Smooth muscle cell (in vitro differentiated cells): ENCODE data around the gene FSD2. TPM values are rescaled to one million over a fixed set of nuclear protein-coding genes. Genes with fewer than 3 reads are reported as not detected.

Experiments used
- DNase-seq: peaks from one replicate; lab custom pipeline; 2025; ENCODE audit not compliant: unreplicated experiment; lab: John Stamatoyannopoulos, UW
- H2AFZ ChIP-seq: fragments of 200-600 bp; sonication (generic); 2 replicates; pipeline ENCODE4 v1.6.0; 2016; ENCODE audit warnings: antibody characterized with exemption, low read depth, mild to moderate bottlenecking
- H3F3A ChIP-seq: fragments of 200-600 bp; sonication (generic); 2 replicates; pipeline ENCODE4 v1.6.0; 2017; ENCODE audit warnings: antibody characterized with exemption, low read depth
- H3K27ac ChIP-seq: fragments of 200-600 bp; sonication (generic); 2 replicates; pipeline ENCODE4 v1.5.1; 2016; ENCODE audit warnings: low read depth, mild to moderate bottlenecking
- H3K27me3 ChIP-seq: fragments of 200-600 bp; sonication (generic); 2 replicates; pipeline ENCODE4 v1.6.1; 2016; ENCODE audit warnings: low read depth, mild to moderate bottlenecking
- H3K36me3 ChIP-seq: fragments of 200-600 bp; sonication (generic); 2 replicates; pipeline ENCODE4 v1.5.1; 2016; ENCODE audit warnings: low read depth
- H3K4me1 ChIP-seq: fragments of 200-600 bp; sonication (generic); 2 replicates; pipeline ENCODE4 v1.5.1; 2016; ENCODE audit warnings: low read depth
- H3K4me2 ChIP-seq: fragments of 200-600 bp; sonication (generic); 2 replicates; pipeline ENCODE4 v1.6.0; 2016; ENCODE audit warnings: mild to moderate bottlenecking
- H3K4me3 ChIP-seq: fragments of 200-600 bp; sonication (generic); 2 replicates; pipeline ENCODE4 v1.5.1; 2016; ENCODE audit warnings: mild to moderate bottlenecking
- H3K79me2 ChIP-seq: fragments of 200-600 bp; sonication (generic); 2 replicates; pipeline ENCODE4 v1.6.0; 2016; ENCODE audit warnings: low read depth, mild to moderate bottlenecking
- H3K9ac ChIP-seq: fragments of 200-600 bp; sonication (generic); 2 replicates; pipeline ENCODE4 v1.6.0; 2016; ENCODE audit warnings: low read depth
- H3K9me3 ChIP-seq: fragments of 200-600 bp; sonication (generic); replicated peaks from 2 replicates; pipeline ENCODE4 v1.5.1; 2016; ENCODE audit warnings: low read depth
- H4K20me1 ChIP-seq: fragments of 200-600 bp; sonication (generic); 2 replicates; pipeline ENCODE4 v1.6.0; 2016; ENCODE audit warnings: low read depth
- WGBS: methylation state at CpG from one replicate; pipeline ENCODE4 v1.1.7; 2016; ENCODE audit warnings: low lambda C conversion rate; 5-methylcytosine and 5-hydroxymethylcytosine counted together
- polyA plus RNA-seq: library from polyadenylated mRNA; unstranded; fragments of >200 nt; fragmentation: Nextera tagmentation; extraction: Ambion mirVana; gene quantifications from 2 replicates; pipeline ENCODE4 v1.2.1, GENCODE V29; 2016
- total RNA-seq: library from RNA; depleted of rRNA; stranded (reverse); fragments of >200 nt; gene quantifications from 2 replicates; pipeline ENCODE4 v1.2.3, GENCODE V29; 2014
- TF ChIP-seq, protein P1 (sequence below): fragments of 200-600 bp; sonication (generic); IDR thresholded peaks from 2 replicates; pipeline ENCODE4 v1.5.1; 2017; ENCODE audit warnings: borderline replicate concordance, mild to moderate bottlenecking, antibody characterized with exemption; ENCODE audit not compliant: insufficient read depth, poor library complexity, severe bottlenecking

The FSD2 gene
- total and polyA plus RNA-seq, 2 experiments from 2014 or later: not detected

DNA sequence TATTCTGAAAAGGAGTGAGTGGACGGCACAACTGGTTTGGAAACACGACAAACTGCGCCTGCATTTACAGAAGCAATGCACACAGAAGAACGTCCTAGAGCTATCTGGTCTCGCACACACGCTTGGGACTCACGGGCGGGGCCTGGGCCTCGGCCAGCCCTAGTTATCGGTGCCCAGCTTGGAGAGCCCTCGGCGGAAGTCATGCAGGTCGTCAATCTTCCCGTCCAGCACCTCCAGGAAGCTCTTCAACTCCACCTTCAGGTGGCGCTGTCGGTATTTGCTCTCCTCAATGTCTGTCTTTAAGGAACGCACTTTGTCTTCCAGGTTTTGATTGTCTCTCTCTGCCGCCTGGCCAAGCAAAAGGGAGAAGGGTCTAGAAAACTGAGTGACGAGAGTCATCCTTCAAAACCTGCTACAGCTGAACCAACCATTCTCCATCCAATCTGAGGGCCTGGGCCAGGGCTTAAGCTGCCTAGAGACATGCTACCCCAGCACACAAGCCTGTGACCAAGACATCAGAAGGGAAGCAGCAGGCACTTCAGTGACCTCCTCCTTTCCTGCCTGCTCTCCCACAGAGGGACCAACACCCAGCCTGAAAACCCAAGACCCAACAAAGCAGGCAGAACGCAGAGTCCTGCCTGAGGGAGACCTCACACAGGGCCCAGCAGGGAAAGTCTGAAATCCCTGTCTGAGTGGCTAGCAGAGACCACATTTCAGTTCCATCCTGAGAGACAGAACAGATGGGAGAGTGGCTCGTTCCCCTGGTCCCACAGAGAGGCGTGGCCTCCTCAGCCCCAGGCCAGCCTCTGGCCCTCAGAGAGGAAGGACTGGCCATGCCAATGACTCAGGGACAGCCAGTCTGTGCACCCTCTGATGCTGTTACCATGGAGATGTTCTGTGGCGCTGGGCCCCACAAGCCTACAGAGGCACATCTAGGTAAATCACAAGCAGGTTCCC is 44.0 kb upstream of the FSD2 start:
- TF ChIP-seq, protein P1, sequence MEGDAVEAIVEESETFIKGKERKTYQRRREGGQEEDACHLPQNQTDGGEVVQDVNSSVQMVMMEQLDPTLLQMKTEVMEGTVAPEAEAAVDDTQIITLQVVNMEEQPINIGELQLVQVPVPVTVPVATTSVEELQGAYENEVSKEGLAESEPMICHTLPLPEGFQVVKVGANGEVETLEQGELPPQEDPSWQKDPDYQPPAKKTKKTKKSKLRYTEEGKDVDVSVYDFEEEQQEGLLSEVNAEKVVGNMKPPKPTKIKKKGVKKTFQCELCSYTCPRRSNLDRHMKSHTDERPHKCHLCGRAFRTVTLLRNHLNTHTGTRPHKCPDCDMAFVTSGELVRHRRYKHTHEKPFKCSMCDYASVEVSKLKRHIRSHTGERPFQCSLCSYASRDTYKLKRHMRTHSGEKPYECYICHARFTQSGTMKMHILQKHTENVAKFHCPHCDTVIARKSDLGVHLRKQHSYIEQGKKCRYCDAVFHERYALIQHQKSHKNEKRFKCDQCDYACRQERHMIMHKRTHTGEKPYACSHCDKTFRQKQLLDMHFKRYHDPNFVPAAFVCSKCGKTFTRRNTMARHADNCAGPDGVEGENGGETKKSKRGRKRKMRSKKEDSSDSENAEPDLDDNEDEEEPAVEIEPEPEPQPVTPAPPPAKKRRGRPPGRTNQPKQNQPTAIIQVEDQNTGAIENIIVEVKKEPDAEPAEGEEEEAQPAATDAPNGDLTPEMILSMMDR: peak; percentile 67
- no peak for DNase-seq
- WGBS: 19% methylated on average over 23 of the region's 23 CpGs
- Histone ChIP-seq H3F3A (no peaks in the 10 kb centered on the region), H3K36me3 (no peaks in the 10 kb centered on the region), H3K9me3 (no peaks in the 10 kb centered on the region), H3K9ac (no peak overlapping the region), H3K4me1 (peaks cover 7% of the 10 kb centered on the region), H3K79me2 (no peaks in the 10 kb centered on the region), H3K4me2 (peak overlapping the region; percentile 53), H2AFZ (peak overlapping the region; percentile 67), H4K20me1 (no peaks in the 10 kb centered on the region), H3K4me3 (no peak overlapping the region), H3K27me3 (no peaks in the 10 kb centered on the region), H3K27ac (no peak overlapping the region)

GRCh38 chr15:82848241-82848993 is 42.5 kb upstream of the FSD2 start:
- H3F3A ChIP-seq: no peaks in the 10 kb centered on the region
- no peak for DNase-seq
- no peak overlapping the region for H3K27ac ChIP-seq

GRCh38 chr15:82847703-82848102 is 41.8 kb upstream of the FSD2 start:
- Histone ChIP-seq H3F3A (no peaks in the 10 kb centered on the region), H3K27ac (no peak overlapping the region), H4K20me1 (no peaks in the 10 kb centered on the region), H2AFZ (no peak overlapping the region), H3K9me3 (no peaks in the 10 kb centered on the region), H3K9ac (no peak overlapping the region), H3K79me2 (no peaks in the 10 kb centered on the region), H3K4me3 (no peak overlapping the region), H3K4me1 (peaks cover 7% of the 10 kb centered on the region), H3K36me3 (no peaks in the 10 kb centered on the region), H3K4me2 (no peak overlapping the region), H3K27me3 (no peaks in the 10 kb centered on the region)
- DNase-seq: no peak
- TF ChIP-seq, protein P1: no peak
- 59% methylated on average over 8 of the region's 8 CpGs for WGBS

More at GRCh38 chr15:82848241-82848993, 42.5 kb upstream of the FSD2 start:
- no peaks in the 10 kb centered on the region for H3K36me3 ChIP-seq
- no peaks in the 10 kb centered on the region for H4K20me1 ChIP-seq
- H3K9ac ChIP-seq: no peak overlapping the region
- 94% methylated on average over 9 of the region's 9 CpGs for WGBS
- H3K4me3 ChIP-seq: no peak overlapping the region
- H3K4me1 ChIP-seq: peaks cover 7% of the 10 kb centered on the region
- H3K79me2 ChIP-seq: no peaks in the 10 kb centered on the region
- H2AFZ ChIP-seq: no peak overlapping the region
- H3K27me3 ChIP-seq: no peaks in the 10 kb centered on the region
- H3K9me3 ChIP-seq: no peaks in the 10 kb centered on the region
- no peak overlapping the region for H3K4me2 ChIP-seq
- TF ChIP-seq, protein P1: no peak
